Activated CD4-positive, alpha-beta T cell treated with anti-CD3 and anti-CD28 coated beads, Interleukin-2, amount 50 U/mL, for 16 hours (primary cell): ENCODE measurements around the gene MAS1L.

Experiments
- DNase-seq: peaks from one replicate; pipeline ENCODE4 v3.0.0-alpha.2; 2020

MAS1L gene

GRCh38 chr6:29487660-29488059 is at the start of gene MAS1L:
MAS1L (minus strand) TSS chr6:29487956; CDS start chr6:29487902, 54 bp downstream.
- no peak for DNase-seq

- no peak for DNase-seq
Observed at GRCh38 chr6:29532320-29532951, 44.7 kb upstream of the MAS1L start.

- DNase-seq: peak; percentile 20
Observed at GRCh38 chr6:29531668-29532067, 43.9 kb upstream of the MAS1L start.

GRCh38 chr6:29530671-29531310 is 43.0 kb upstream of the MAS1L start:
- no peak for DNase-seq

GRCh38 chr6:29529956-29530355 is 42.2 kb upstream of the MAS1L start:
- DNase-seq: no peak

- no peak for DNase-seq
Observed at GRCh38 chr6:29528988-29529560, 41.3 kb upstream of the MAS1L start.

- DNase-seq: no peak
Observed at GRCh38 chr6:29528300-29528931, 40.7 kb upstream of the MAS1L start.

- DNase-seq: no peak
Observed at GRCh38 chr6:29527564-29527963, 39.8 kb upstream of the MAS1L start.

- no peak for DNase-seq
Observed at GRCh38 chr6:29527126-29527525, 39.4 kb upstream of the MAS1L start.

GRCh38 chr6:29525311-29525639 is 37.5 kb upstream of the MAS1L start:
- no peak for DNase-seq

GRCh38 chr6:29524444-29525310 is 36.9 kb upstream of the MAS1L start:
- DNase-seq: no peak

GRCh38 chr6:29524044-29524443 is 36.3 kb upstream of the MAS1L start:
- no peak for DNase-seq

GRCh38 chr6:29522227-29522626 is 34.5 kb upstream of the MAS1L start:
- DNase-seq: no peak

GRCh38 chr6:29521006-29521680 is 33.4 kb upstream of the MAS1L start:
- DNase-seq: no peak

GRCh38 chr6:29520232-29520631 is 32.5 kb upstream of the MAS1L start:
- DNase-seq: no peak

GRCh38 chr6:29519291-29520010 is 31.7 kb upstream of the MAS1L start:
- no peak for DNase-seq

GRCh38 chr6:29517728-29518440 is 30.1 kb upstream of the MAS1L start:
- no peak for DNase-seq

- DNase-seq: no peak
Observed at GRCh38 chr6:29517245-29517644, 29.5 kb upstream of the MAS1L start.

GRCh38 chr6:29516108-29516507 is 28.4 kb upstream of the MAS1L start:
- peak; percentile 74 for DNase-seq

GRCh38 chr6:29510746-29511300 is 23.1 kb upstream of the MAS1L start:
- no peak for DNase-seq

- DNase-seq: no peak
Observed at GRCh38 chr6:29510202-29510601, 22.4 kb upstream of the MAS1L start.
